Testis (tissue), 3 donors: ENCODE measurements around the gene GLI3. TPM values are rescaled to one million over a fixed set of nuclear protein-coding genes. Genes with fewer than 3 reads are reported as not detected.

ENCODE experiments used
- DNase-seq: peaks from one replicate; pipeline ENCODE4 v3.0.0-alpha.2; 2019
- H3K27ac ChIP-seq, 2 donors: fragments of 200-600 bp; sonication (generic); one replicate each; pipeline ENCODE4 v1.5.1; 2019
- H3K27me3 ChIP-seq: fragments of 200-600 bp; sonication (generic); one replicate; pipeline ENCODE4 v1.5.1; 2019
- H3K36me3 ChIP-seq: fragments of 200-600 bp; sonication (generic); one replicate; pipeline ENCODE4 v1.5.1; 2017; ENCODE audit warnings: low read depth; ENCODE audit errors: missing control alignments
- H3K4me1 ChIP-seq: fragments of 200-600 bp; sonication (generic); one replicate; pipeline ENCODE4 v1.5.1; 2019
- H3K4me3 ChIP-seq, 2 donors: fragments of 200-600 bp; sonication (generic); one replicate each; pipeline ENCODE4 v1.5.1; 2017 to 2019
- H3K9me3 ChIP-seq: fragments of 200-600 bp; sonication (generic); one replicate; pipeline ENCODE4 v1.5.1; 2017
- POLR2A ChIP-seq: fragments of 450-650 bp; IDR thresholded peaks from one replicate; pipeline ENCODE4 v1.6.1; 2017; ENCODE audit warnings: antibody characterized with exemption, mild to moderate bottlenecking, moderate library complexity
- WGBS, 2 donors: methylation state at CpG; one replicate each; pipeline ENCODE4 v1.1.5; 2018; 5-methylcytosine and 5-hydroxymethylcytosine counted together
- intact Hi-C: fragments of 100-400 bp; cut with DNase I; formaldehyde crosslinking; loops from one replicate; pipeline ENCODE4 v1.15.1; 2023; ENCODE audit warnings: low total_unique reads
- polyA plus RNA-seq: library from polyadenylated mRNA; stranded (reverse); fragments of 350-450 nt; fragmentation: Illumina TruSeq; extraction: RNeasy Lipid Tissue Mini Kit (QIAGEN cat#74804); gene quantifications from one replicate; pipeline ENCODE4 v1.2.3, GENCODE V29; 2014; ENCODE audit warnings: low read depth, low replicate concordance; ENCODE audit not compliant: insufficient read depth
- total RNA-seq, 2 donors: library from RNA; depleted of rRNA; stranded (reverse); fragments of >200 nt; gene quantifications; one replicate each; pipeline ENCODE4 v1.2.3, GENCODE V29; 2016
- TF ChIP-seq, protein P1 (sequence below), 3 experiments: fragments of 450-650 bp in 2 of 3; fragments of 200-600 bp in 1 of 3; sonication (generic) in 1 of 3; IDR thresholded peaks; one replicate each; pipeline ENCODE4 v1.5.1; 2016 to 2019; ENCODE audit warnings: antibody characterized with exemption in 3 of 3, mild to moderate bottlenecking in 2 of 3, moderate library complexity in 1 of 3

Gene GLI3
- total and polyA plus RNA-seq, 3 donors from 2014 or later = 3.8 to 7.3 (median 5.0) TPM

- intact Hi-C loops = no loop called here
- Histone ChIP-seq H3K4me1 (no peaks in the 10 kb centered on the region), H3K4me3 (no peak overlapping the region), H3K27me3 (no peaks in the 10 kb centered on the region), H3K36me3 (no peaks in the 10 kb centered on the region), H3K27ac (no peak overlapping the region), H3K9me3 (no peaks in the 10 kb centered on the region)
- TF ChIP-seq, protein P1, sequence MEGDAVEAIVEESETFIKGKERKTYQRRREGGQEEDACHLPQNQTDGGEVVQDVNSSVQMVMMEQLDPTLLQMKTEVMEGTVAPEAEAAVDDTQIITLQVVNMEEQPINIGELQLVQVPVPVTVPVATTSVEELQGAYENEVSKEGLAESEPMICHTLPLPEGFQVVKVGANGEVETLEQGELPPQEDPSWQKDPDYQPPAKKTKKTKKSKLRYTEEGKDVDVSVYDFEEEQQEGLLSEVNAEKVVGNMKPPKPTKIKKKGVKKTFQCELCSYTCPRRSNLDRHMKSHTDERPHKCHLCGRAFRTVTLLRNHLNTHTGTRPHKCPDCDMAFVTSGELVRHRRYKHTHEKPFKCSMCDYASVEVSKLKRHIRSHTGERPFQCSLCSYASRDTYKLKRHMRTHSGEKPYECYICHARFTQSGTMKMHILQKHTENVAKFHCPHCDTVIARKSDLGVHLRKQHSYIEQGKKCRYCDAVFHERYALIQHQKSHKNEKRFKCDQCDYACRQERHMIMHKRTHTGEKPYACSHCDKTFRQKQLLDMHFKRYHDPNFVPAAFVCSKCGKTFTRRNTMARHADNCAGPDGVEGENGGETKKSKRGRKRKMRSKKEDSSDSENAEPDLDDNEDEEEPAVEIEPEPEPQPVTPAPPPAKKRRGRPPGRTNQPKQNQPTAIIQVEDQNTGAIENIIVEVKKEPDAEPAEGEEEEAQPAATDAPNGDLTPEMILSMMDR (IDR thresholded peaks at IDR 0.05) = no peak
- no peak for TF ChIP-seq POLR2A
- no peak for DNase-seq
These were observed 66.3 kb downstream of the GLI3 start for GRCh38 chr7:42170724-42171123.

- intact Hi-C loops = no loop called here
- DNase-seq = no peak
- H3K4me1 ChIP-seq = no peaks in the 10 kb centered on the region
- no peaks in the 10 kb centered on the region for H3K9me3 ChIP-seq
- H3K36me3 ChIP-seq = no peaks in the 10 kb centered on the region
- WGBS, 2 donors = 91 to 97% methylated on average over 8 of the region's 8 CpGs
- no peak overlapping the region for H3K4me3 ChIP-seq
- no peak for TF ChIP-seq POLR2A
- TF ChIP-seq, protein P1 (IDR thresholded peaks at IDR 0.05) = no peak
- H3K27me3 ChIP-seq = no peaks in the 10 kb centered on the region
- no peak overlapping the region for H3K27ac ChIP-seq
These were observed 68.5 kb downstream of the GLI3 start for GRCh38 chr7:42168512-42168911.

GRCh38 chr7:42167631-42168236, 69.3 kb downstream of the GLI3 start:
- Histone ChIP-seq H3K27ac (no peak overlapping the region), H3K36me3 (no peaks in the 10 kb centered on the region), H3K27me3 (no peaks in the 10 kb centered on the region), H3K4me1 (no peaks in the 10 kb centered on the region), H3K9me3 (no peaks in the 10 kb centered on the region), H3K4me3 (no peak overlapping the region)
- TF ChIP-seq, protein P1 (IDR thresholded peaks at IDR 0.05) = no peak
- TF ChIP-seq POLR2A = no peak
- intact Hi-C loops = no loop called here
- DNase-seq = no peak

DNA sequence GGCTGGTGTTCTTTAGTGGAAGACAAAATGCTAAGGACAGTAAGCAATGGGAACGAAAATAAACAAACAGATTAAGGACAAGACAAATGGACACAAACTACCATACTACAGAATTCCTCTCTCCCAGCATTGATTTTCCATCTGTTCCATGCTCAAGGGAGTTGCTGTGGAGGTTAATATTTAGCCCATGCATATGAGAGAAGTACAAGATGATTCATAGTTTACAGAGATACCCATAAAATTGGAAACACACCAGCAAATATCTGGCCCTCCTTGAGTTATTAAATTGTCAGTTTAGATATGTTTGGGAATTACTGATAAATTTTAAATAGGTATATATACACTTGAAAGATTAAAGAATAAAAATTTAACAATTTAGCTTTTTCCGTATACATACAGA, 69.8 kb downstream of the GLI3 start:
- TF ChIP-seq, protein P1 (IDR thresholded peaks at IDR 0.05) = no peak
- no peak for TF ChIP-seq POLR2A
- no peaks in the 10 kb centered on the region for H3K9me3 ChIP-seq

GRCh38 chr7:42164881-42165428, 72.1 kb downstream of the GLI3 start:
- WGBS, 2 donors = 86 to 93% methylated on average over 5 of the region's 5 CpGs
- TF ChIP-seq, protein P1 (IDR thresholded peaks at IDR 0.05) = no peak
- TF ChIP-seq POLR2A = no peak
- Histone ChIP-seq H3K27ac (no peak overlapping the region), H3K9me3 (no peaks in the 10 kb centered on the region), H3K27me3 (no peaks in the 10 kb centered on the region), H3K36me3 (no peaks in the 10 kb centered on the region), H3K4me1 (no peaks in the 10 kb centered on the region), H3K4me3 (no peak overlapping the region)
- intact Hi-C loops = no loop called here
- no peak for DNase-seq

More for the DNA sequence above, 69.8 kb downstream of the GLI3 start:
- no peak for DNase-seq
- Histone ChIP-seq H3K27me3 (no peaks in the 10 kb centered on the region), H3K4me3 (no peak overlapping the region), H3K36me3 (no peaks in the 10 kb centered on the region), H3K27ac (no peak overlapping the region), H3K4me1 (no peaks in the 10 kb centered on the region)
- intact Hi-C loops = no loop called here
- 87 to 92% methylated on average over 2 of the region's 2 CpGs for WGBS, 2 donors
